ENCODE results near the gene LRRC58.
"Not testable (repeated sequence)": the region's sequence is repeated elsewhere in the genome, so short reads cannot be mapped to it uniquely, and the experiment has no call there.

The LRRC58 gene

GRCh38 chr3:120348991-120349854, at the start of gene LRRC58:
Gene LRRC58 (minus strand): TSS chr3:120349354. CDS start chr3:120349243, 111 bp downstream.
- DNase-seq (ENCODE audit: low read depth in 1 of 2, low spot score in 1 of 2), result peak; percentile 67 to 81

DNA sequence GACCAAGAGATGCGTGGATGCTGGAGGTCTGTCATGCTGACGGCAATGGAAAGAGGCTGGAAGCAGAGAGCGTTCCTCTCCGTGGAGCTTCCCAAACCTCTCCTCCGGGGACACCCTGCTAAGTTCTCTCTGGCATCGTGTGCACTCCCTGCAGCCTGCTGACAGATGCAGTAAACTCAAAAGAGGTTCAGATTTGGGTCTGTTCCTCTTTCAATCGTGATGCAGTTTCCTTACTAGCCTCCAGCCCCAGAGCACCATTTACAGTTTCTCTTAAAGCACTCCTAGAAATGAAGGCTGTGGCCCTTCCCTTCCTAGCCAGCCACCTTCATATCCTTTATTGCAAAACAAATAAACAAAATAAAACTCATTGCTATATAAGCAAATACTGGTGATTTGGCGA, 47.3 kb upstream of the LRRC58 start:
- no peak for DNase-seq (ENCODE audit: low read depth in 1 of 2, low spot score in 1 of 2)

GRCh38 chr3:120394347-120394746, 45.2 kb upstream of the LRRC58 start:
- DNase-seq (ENCODE audit: low read depth in 1 of 2, low spot score in 1 of 2), result no peak

GRCh38 chr3:120393761-120394160, 44.6 kb upstream of the LRRC58 start:
- no peak for DNase-seq (ENCODE audit: low read depth in 1 of 2, low spot score in 1 of 2)

- no peak for DNase-seq (ENCODE audit: low read depth in 1 of 2, low spot score in 1 of 2)
Observed at GRCh38 chr3:120393243-120393642, 44.1 kb upstream of the LRRC58 start.

DNA sequence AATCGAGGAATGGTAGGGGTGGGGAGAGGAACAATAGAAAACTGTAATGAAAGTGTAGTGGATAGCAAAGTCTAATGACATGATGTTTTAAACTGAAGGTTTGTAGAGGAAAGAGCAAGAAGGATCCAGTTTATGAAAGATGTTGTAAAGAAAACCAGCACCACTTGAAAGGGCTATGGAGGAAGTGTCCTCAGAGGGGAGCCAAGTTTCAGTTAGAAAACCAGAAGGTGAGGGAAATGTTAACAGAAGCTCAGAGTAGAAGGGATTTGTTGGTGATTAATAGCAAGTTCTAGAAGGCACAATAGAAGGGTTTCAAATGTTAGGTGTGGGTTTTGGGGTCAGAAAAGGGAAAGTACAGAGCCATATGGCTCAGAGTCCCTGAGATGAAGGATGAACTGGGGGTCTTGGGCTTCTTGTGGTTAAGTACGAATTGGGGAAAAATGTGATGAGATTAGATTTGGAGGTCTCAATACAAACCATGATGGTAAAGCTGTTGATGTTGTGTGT, 33.8 kb upstream of the LRRC58 start:
- no peak for DNase-seq (ENCODE audit: low read depth in 1 of 2, low spot score in 1 of 2)

- no peak for DNase-seq (ENCODE audit: low read depth in 1 of 2, low spot score in 1 of 2)
Observed at GRCh38 chr3:120381503-120381902, 32.3 kb upstream of the LRRC58 start.

DNA sequence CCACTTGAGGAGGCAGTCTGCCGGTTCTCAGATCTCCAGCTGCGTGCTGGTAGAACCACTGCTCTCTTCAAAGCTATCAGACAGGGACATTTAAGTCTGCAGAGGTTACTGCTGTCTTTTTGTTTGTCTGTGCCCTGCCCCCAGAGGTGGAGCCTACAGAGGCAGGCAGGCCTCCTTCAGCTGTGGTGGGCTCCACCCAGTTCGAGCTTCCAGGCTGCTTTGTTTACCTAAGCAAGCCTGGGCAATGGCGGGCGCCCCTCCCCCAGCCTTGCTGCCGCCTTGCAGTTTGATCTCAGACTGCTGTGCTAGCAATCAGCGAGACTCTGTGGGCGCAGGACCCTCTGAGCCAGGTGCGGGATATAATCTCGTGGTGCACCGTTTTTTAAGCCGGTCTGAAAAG, 28.8 kb upstream of the LRRC58 start:
- not testable (repeated sequence) for DNase-seq (ENCODE audit: low read depth in 1 of 2, low spot score in 1 of 2)

DNA sequence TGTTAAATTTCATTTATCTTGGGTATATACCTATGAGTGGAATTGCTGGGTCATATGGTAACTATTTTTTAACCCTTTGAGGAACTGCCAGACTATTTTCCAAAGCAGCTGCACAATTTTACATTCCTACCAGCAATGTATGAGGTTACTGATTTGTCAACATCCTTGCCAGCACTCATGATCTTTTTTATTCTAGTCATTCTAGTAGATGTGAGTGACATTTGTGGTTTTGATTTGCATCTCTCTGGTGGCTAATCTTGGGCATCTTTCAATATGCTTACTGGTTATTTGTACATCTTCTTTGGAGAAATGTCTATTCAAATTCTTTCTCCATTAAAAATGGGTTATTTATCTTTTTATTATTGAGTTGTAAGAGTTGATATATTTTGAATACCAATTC, 21.3 kb upstream of the LRRC58 start:
- DNase-seq (ENCODE audit: low read depth in 1 of 2, low spot score in 1 of 2), result no peak

- no peak for DNase-seq (ENCODE audit: low read depth in 1 of 2, low spot score in 1 of 2)
Observed at GRCh38 chr3:120369037-120369467, 19.9 kb upstream of the LRRC58 start.

DNA sequence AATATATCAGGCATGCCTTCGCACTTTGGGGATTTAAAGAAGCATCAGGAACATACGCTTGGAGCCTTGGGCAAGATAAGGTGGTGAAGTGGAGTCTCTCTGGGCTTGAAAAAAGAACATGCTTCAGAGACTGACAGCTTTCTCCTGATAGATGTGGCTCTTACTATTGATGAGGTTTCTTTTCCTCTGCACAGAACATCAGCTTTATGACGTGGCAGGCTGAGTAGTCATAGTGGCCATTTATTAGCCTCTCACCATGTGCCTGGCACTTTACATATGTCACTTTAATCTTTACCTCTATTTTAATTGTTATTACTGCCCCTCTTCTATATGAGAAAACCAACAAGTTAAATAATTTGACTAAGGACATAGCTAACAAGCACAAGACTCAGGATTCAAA, 19.0 kb upstream of the LRRC58 start:
- no peak for DNase-seq (ENCODE audit: low read depth in 1 of 2, low spot score in 1 of 2)

GRCh38 chr3:120364821-120365220, 15.7 kb upstream of the LRRC58 start:
- DNase-seq (ENCODE audit: low read depth in 1 of 2, low spot score in 1 of 2), result no peak

DNA sequence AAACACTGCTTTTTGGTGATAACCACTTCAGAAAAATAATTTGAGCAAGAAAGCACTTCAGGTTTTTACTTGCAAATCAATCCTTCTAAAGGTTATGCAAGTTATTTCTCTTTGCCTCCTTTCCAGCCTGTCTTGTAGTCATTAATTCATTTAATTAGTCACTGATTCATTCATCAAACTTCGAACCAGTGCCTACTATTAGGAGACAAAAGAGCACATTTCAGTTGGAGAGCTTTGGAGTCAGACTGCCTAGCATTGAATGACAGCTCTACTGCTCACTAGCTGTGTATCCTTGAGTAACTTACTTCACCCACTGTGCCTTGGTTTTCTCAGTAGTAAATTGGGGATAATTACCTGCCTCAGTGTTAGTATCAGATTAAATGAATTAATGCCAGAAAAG, 14.9 kb upstream of the LRRC58 start:
- no peak for DNase-seq (ENCODE audit: low read depth in 1 of 2, low spot score in 1 of 2)

DNA sequence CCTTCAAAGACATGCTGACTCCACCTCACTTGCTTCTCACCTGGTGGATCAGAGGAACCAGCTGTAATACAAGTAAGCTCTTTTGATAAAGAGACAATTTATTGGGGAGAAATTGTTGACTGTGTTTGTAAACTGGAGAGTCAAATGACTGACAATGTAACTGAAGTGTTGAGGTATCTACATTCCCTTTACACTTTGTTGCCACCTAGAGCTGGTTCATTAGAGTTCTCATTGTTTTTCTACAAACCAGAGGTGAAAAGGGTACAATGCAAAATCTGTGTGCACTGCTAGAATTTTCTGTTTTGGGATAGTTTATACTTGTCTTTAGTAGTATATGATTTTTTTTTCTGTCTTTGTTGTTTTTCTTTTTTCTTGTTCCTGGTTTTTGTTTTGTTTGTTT, 8.7 kb upstream of the LRRC58 start:
- DNase-seq (ENCODE audit: low read depth in 1 of 2, low spot score in 1 of 2), result no peak

DNA sequence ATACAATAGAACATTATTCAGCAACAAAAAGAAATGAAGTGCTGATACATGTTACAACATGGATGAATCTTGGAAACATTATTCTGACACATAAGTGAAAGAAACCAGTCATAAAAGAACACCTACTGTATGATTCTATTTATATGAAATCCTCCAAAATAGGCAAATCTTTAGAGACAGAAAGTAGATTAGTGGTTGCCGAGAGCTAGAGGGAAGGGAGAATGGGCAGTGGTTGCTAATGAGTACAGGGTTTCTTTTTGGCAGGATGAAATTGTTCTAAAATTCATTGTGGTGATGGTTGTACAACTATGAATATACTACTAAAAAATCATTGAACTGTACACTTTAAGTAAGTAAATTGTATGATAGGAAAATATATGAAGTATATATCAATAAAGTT, 6.3 kb upstream of the LRRC58 start:
- DNase-seq (ENCODE audit: low read depth in 1 of 2, low spot score in 1 of 2), result no peak

- DNase-seq (ENCODE audit: low read depth in 1 of 2, low spot score in 1 of 2), result no peak
Observed at GRCh38 chr3:120353463-120353862, 4.3 kb upstream of the LRRC58 start.

DNA sequence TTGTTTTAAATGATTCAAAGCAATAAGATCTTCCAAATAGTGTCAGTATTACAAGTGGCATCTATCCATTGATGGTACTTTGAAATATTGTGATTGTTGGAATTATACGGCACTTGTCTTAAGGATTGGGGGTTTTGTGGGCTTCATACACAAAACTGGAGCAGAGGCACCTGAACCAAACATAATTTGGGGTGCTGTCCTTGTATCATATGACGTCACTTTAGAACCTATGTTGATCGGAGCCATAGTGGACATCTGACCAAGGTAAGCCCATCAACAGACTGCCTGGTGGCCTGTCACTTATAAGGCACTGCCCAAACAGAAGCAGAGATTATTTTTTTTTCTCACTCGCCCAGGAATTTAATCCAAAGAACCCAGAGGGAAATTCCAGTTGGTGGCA, 2.9 kb upstream of the LRRC58 start:
- no peak for DNase-seq (ENCODE audit: low read depth in 1 of 2, low spot score in 1 of 2)

DNA sequence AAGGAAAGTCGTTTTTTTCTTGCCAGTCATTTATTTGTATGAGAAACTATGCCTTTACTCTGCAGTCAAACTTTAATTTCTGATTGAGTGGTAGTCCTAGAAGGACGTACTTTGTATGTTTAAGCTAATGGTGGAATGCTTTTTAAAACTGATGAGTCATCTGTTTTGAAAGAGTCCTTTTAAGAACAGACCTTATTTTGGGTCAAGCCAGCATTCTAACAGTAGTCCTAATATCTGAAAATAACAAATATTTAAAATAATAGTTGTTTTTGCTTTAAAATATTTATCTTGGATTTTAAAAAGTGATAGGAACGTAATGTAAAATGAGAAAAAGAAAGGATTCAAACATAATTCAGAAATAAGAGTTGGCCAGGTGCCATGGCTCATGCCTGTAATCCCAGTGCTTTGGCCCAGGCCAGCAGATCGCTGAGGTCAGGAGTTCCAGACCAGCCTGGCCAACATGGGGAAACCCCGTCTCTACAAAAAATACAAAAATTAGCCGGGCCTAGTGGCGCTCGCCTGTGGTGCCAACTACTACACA, 1.3 kb upstream of the LRRC58 start:
- no peak for DNase-seq (ENCODE audit: low read depth in 1 of 2, low spot score in 1 of 2)

DNA sequence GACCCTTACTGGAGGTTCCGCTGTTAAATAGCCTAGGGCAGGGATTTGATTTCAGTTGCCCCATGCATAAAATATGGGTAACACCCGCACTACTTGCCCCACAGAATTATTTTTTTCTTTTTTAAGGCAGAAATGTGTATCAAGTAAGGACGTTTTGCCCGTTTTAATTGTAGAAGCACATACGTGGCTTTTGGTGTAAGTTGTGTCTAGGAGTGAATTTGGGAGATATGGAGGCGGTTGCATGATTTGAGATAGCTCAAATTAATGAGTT, 636 bp upstream of the LRRC58 start:
- no peak for DNase-seq (ENCODE audit: low read depth in 1 of 2, low spot score in 1 of 2)

DNA sequence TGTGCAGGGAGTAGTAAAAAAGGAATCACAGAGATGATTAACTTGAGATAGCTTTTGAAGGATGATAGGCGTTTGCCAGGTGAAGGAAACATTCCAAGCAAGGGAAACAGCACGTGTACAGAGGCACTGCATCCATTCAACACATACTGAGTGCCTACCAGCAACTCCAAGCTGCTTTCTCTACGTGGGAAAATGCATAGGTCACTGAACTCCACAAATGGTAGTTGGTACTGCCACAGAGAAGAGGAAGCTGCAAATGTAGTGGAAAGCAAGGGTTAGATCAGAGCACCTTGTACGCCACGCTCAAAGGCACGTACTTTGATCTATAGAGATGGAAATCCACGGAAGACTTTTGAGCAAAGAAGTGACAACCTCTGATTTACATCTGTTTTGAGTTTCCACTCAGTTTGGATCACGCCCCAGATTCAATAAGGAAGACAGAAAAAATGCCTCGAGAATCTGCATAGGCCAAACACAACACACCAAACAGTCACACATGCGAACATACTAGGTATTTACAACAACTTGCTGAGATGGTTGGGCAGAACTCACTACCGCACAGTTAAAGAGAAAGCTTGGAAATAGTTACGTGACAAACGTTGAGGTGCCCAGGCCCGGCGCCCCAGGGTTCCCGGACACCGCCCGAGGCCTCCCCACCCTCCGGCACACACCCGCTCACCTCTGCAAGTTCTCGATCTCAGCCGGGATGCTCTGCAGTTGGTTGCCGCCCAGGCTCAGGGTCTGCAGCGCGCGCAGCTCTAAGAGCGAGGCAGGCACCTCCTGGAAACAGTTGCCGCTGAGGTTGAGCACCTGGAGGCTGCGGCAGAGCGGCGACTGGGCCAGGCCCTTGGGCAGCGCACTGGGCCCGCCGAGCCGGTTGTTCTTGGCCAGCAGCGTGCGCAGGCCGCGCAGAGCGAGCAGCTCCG, 826 bp downstream of the LRRC58 start:
- peak; percentile 28 to 30 for DNase-seq (ENCODE audit: low read depth in 1 of 2, low spot score in 1 of 2)

- DNase-seq (ENCODE audit: low read depth in 1 of 2, low spot score in 1 of 2), result no peak
Observed at GRCh38 chr3:120344349-120344748, 4.8 kb downstream of the LRRC58 start.
